ENCODE measurements around the gene MBNL3.

- TF ChIP-seq EZH2 (IDR thresholded peaks at IDR 0.05) (no peak), POLR2AphosphoS5 (IDR thresholded peaks at IDR 0.05; ENCODE audit: borderline replicate concordance, low read depth, low read length) (no peak)
These were observed 124.5 kb downstream of the MBNL3 start for GRCh38 chrX:132364313-132364712.
